SU-DHL-6 (cell line): Measurements from ENCODE around the gene NXPH4.

Experiments
- CTCF ChIP-seq: fragments of 200-600 bp; sonication (generic); IDR thresholded peaks from one replicate; pipeline ENCODE4 v1.5.1; 2017; ENCODE audit warnings: antibody characterized with exemption, mild to moderate bottlenecking, low read length, moderate library complexity; ENCODE audit not compliant: insufficient read depth, poor library complexity, severe bottlenecking
- EZH2phosphoT487 ChIP-seq: fragments of 200-600 bp; sonication (generic), shearing (Covaris generic); conservative IDR thresholded peaks from 2 replicates; pipeline ENCODE4 v1.6.1; 2018; ENCODE audit warnings: mild to moderate bottlenecking, antibody characterized with exemption, low read length, moderate library complexity, mixed read lengths

GRCh38 chr12:57176846-57177245 is 39.7 kb upstream of the NXPH4 start:
- TF ChIP-seq CTCF: no peak
- TF ChIP-seq EZH2phosphoT487: no peak
